Motor neuron (in vitro differentiated cells): ENCODE results near the gene ATXN2L. TPM values are rescaled to one million over a fixed set of nuclear protein-coding genes. Genes with fewer than 3 reads are reported as not detected.

ENCODE experiments used
- total RNA-seq, 8 experiments: library from RNA; unstranded; fragments of 300-600 nt; gene quantifications; 2 replicates each; pipeline versions ENCODE4 v1.2.3 to v1.2.4, GENCODE V29; 2022

The ATXN2L gene
- total RNA-seq, 8 experiments from 2014 or later = 30.4 to 129 (median 57.4) TPM

Other genes starting within 250 kb of the ATXN2L start
- gene SULT1A2, start 225.9 kb upstream of the ATXN2L start, total RNA-seq = 1 to 10 TPM in 1 of 8 experiments, under 1 TPM in 6, not detected in 1; 0.11 to 1.2 (median 0.21) TPM
- 10 to 100 TPM in 2 of 8 experiments, 1 to 10 TPM in 4, under 1 TPM in 2; 0.16 to 15.9 (median 3.4) TPM for gene SULT1A1, start 213.0 kb upstream of the ATXN2L start, total RNA-seq
- gene NPIPB8, start 184.9 kb upstream of the ATXN2L start, total RNA-seq = 1 to 10 TPM in 1 of 8 experiments, under 1 TPM in 2, not detected in 5; 0.38 to 1.5 (median 0.75) TPM
- 100 to 1,000 TPM; 259 to 754 (median 376) TPM for gene EIF3C, start 111.5 kb upstream of the ATXN2L start, total RNA-seq
- 1 to 10 TPM in 5 of 8 experiments, under 1 TPM in 3; 0.60 to 7.5 (median 1.5) TPM for gene NPIPB9, start 71.2 kb upstream of the ATXN2L start, total RNA-seq
- gene TUFM, start 23.3 kb downstream of the ATXN2L start, total RNA-seq = 100 to 1,000 TPM in 7 of 8 experiments, 10 to 100 TPM in 1; 97.3 to 268 (median 122) TPM
- 10 to 100 TPM; 14.5 to 59.6 (median 32.1) TPM for gene SH2B1, start 40.8 kb downstream of the ATXN2L start, total RNA-seq
- gene ATP2A1, start 55.5 kb downstream of the ATXN2L start, total RNA-seq = 1 to 10 TPM in 5 of 8 experiments, under 1 TPM in 3; 0.49 to 7.2 (median 1.8) TPM
- 10 to 100 TPM in 5 of 8 experiments, 1 to 10 TPM in 3; 8.2 to 22.9 (median 11.1) TPM for gene RABEP2, start 102.2 kb downstream of the ATXN2L start, total RNA-seq
- under 1 TPM in 4 of 8 experiments, not detected in 4; 0.13 to 0.56 (median 0.31) TPM for gene CD19, start 109.0 kb downstream of the ATXN2L start, total RNA-seq
- 10 to 100 TPM; 10.2 to 51.7 (median 16.4) TPM for gene NFATC2IP, start 127.9 kb downstream of the ATXN2L start, total RNA-seq
- 10 to 100 TPM; 23.4 to 63.3 (median 32.6) TPM for gene SPNS1, start 151.8 kb downstream of the ATXN2L start, total RNA-seq
- 1 to 10 TPM in 7 of 8 experiments, under 1 TPM in 1; 0.71 to 6.2 (median 3.4) TPM for gene LAT, start 162.1 kb downstream of the ATXN2L start, total RNA-seq